Measurements from ENCODE around the gene TBC1D1. TPM values are rescaled to one million over a fixed set of nuclear protein-coding genes. Genes with fewer than 3 reads are reported as not detected.

TBC1D1 gene
- total and polyA plus RNA-seq, 10 donors, result 49.3 to 142 (median 95.5) TPM

DNA sequence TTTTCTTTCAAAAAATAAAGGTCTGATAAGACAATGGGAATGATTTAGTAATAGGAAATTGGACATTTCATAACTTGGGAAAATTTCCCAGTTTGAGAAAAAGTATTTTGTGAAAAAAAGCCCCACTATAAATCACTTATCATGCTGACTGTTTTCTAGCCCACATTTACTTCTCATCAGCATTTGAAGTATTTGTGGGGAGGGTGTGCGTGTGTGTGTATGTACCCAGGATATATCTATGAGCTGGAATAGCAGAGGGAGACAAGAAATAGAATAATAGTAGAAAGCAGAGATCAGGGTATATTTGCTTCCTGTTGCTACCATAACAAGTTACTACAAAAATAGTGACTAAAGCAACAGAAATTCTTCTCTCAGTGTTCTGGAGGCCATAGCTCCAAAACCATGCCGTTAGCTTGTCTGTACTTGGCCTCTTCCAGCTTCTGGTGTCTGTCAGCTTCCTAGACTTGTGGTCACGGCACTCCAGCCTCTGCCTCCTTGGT is 209.1 kb downstream of the TBC1D1 start:
- Histone ChIP-seq H3K27ac (peak overlapping the region in 2 of 8 donors; percentile 14 to 22), H3K36me3 (peaks cover 0 to 100% (median 54%) of the 10 kb centered on the region in 6 donors), H3K27me3 (replicated peaks in 1 of 7) (no peaks in the 10 kb centered on the region), H3K4me1 (peaks cover 0 to 6% (median 0%) of the 10 kb centered on the region in 6 donors), H3K9me3 (no peaks in the 10 kb centered on the region), H3K4me3 (no peak overlapping the region)
- intact Hi-C loops (cut with DNase I; ENCODE audit: low total_unique reads), result no loop called here
- no peak for DNase-seq
- 79 to 96% (median 87%) methylated on average over 3 of the region's 3 CpGs for WGBS, 5 donors
- TF ChIP-seq POLR2AphosphoS5 (IDR thresholded peaks at IDR 0.05) (no peak), POLR2A (IDR thresholded peaks at IDR 0.05) (no peak)
- TF ChIP-seq, protein P1, sequence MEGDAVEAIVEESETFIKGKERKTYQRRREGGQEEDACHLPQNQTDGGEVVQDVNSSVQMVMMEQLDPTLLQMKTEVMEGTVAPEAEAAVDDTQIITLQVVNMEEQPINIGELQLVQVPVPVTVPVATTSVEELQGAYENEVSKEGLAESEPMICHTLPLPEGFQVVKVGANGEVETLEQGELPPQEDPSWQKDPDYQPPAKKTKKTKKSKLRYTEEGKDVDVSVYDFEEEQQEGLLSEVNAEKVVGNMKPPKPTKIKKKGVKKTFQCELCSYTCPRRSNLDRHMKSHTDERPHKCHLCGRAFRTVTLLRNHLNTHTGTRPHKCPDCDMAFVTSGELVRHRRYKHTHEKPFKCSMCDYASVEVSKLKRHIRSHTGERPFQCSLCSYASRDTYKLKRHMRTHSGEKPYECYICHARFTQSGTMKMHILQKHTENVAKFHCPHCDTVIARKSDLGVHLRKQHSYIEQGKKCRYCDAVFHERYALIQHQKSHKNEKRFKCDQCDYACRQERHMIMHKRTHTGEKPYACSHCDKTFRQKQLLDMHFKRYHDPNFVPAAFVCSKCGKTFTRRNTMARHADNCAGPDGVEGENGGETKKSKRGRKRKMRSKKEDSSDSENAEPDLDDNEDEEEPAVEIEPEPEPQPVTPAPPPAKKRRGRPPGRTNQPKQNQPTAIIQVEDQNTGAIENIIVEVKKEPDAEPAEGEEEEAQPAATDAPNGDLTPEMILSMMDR (IDR thresholded peaks at IDR 0.05 in 8 of 11, conservative IDR thresholded peaks at IDR 0.05 in 3 of 11), result no peak

- intact Hi-C loops (cut with DNase I; ENCODE audit: low total_unique reads), result no loop called here
- TF ChIP-seq POLR2A (IDR thresholded peaks at IDR 0.05) (no peak), POLR2AphosphoS5 (IDR thresholded peaks at IDR 0.05) (no peak)
- TF ChIP-seq, protein P1 (IDR thresholded peaks at IDR 0.05 in 8 of 11, conservative IDR thresholded peaks at IDR 0.05 in 3 of 11), result no peak
- no peak for DNase-seq
- H3K36me3 ChIP-seq, result peaks cover 0 to 100% (median 55%) of the 10 kb centered on the region in 6 donors
- no peaks in the 10 kb centered on the region for H3K27me3 ChIP-seq (replicated peaks in 1 of 7)
- H3K4me3 ChIP-seq, result no peak overlapping the region
- 93 to 97% (median 95%) methylated on average over 5 of the region's 5 CpGs for WGBS, 5 donors
- H3K9me3 ChIP-seq, result no peaks in the 10 kb centered on the region
- peaks cover 0 to 13% (median 0%) of the 10 kb centered on the region in 6 donors for H3K4me1 ChIP-seq
- peak overlapping the region in 2 of 8 donors; percentile 14 to 22 for H3K27ac ChIP-seq
Measured at GRCh38 chr4:38100474-38101255, 209.8 kb downstream of the TBC1D1 start.

DNA sequence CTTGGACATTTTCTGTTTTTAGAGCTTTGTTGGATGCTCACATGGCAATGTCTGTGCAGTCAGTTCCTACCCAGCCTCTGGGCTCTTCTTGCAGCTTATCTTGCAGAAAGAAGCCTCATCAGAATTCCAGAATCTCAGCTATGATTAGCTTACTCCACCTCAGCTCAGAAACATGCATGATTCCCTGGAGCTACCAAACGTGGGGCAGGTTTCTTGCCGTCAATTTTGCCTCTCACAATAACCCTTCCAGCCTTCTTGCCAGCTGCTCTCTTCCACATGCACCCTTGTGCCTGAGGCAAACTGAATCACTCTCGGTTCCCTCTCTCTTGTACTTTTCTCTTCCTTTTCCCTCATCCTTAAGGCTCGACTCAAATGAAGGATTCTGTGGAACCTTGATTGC is 210.7 kb downstream of the TBC1D1 start:
- Histone ChIP-seq H3K36me3 (peaks cover 0 to 100% (median 55%) of the 10 kb centered on the region in 6 donors), H3K9me3 (no peaks in the 10 kb centered on the region), H3K27me3 (replicated peaks in 1 of 7) (no peaks in the 10 kb centered on the region), H3K4me3 (no peak overlapping the region), H3K27ac (no peak overlapping the region), H3K4me1 (peaks cover 0 to 22% (median 4%) of the 10 kb centered on the region in 6 donors)
- intact Hi-C loops (cut with DNase I; ENCODE audit: low total_unique reads), result no loop called here
- WGBS, 5 donors, result 86 to 93% (median 90%) methylated on average over 4 of the region's 4 CpGs
- no peak for DNase-seq
- TF ChIP-seq POLR2AphosphoS5 (IDR thresholded peaks at IDR 0.05), result no peak
- TF ChIP-seq POLR2A (IDR thresholded peaks at IDR 0.05), result no peak

GRCh38 chr4:38102957-38103588 is 212.2 kb downstream of the TBC1D1 start:
- DNase-seq, result no peak
- no peak overlapping the region for H3K4me3 ChIP-seq
- TF ChIP-seq POLR2AphosphoS5 (IDR thresholded peaks at IDR 0.05), result no peak
- no peak for TF ChIP-seq POLR2A (IDR thresholded peaks at IDR 0.05)
- TF ChIP-seq, protein P1 (IDR thresholded peaks at IDR 0.05 in 8 of 11, conservative IDR thresholded peaks at IDR 0.05 in 3 of 11), result no peak
- H3K9me3 ChIP-seq, result no peaks in the 10 kb centered on the region
- intact Hi-C loops (cut with DNase I; ENCODE audit: low total_unique reads), result no loop called here
- H3K4me1 ChIP-seq, result peaks cover 0 to 29% (median 6%) of the 10 kb centered on the region in 6 donors
- no peaks in the 10 kb centered on the region for H3K27me3 ChIP-seq (replicated peaks in 1 of 7)
- peaks cover 0 to 100% (median 55%) of the 10 kb centered on the region in 6 donors for H3K36me3 ChIP-seq
- H3K27ac ChIP-seq, result no peak overlapping the region
- 75 to 93% (median 85%) methylated on average over 7 of the region's 7 CpGs for WGBS, 5 donors

Measured in spleen (tissue), 11 donors.